Endodermal cell (in vitro differentiated cells): ENCODE results near the gene UBE2Q2. TPM values are rescaled to one million over a fixed set of nuclear protein-coding genes. Genes with fewer than 3 reads are reported as not detected.

Source experiments
- DNase-seq: peaks from one replicate; pipeline ENCODE4 v3.0.0-alpha.2; 2017
- H3K27ac ChIP-seq: 2 replicates; pipeline ENCODE4 v1.5.1; 2013; ENCODE audit warnings: mild to moderate bottlenecking, low read depth, low read length, moderate library complexity
- H3K27me3 ChIP-seq: 2 replicates; pipeline ENCODE4 v1.6.1; 2013; ENCODE audit warnings: mild to moderate bottlenecking, low read length, moderate library complexity; ENCODE audit not compliant: insufficient read depth, control insufficient read depth, poor library complexity, severe bottlenecking
- H3K36me3 ChIP-seq: 2 replicates; pipeline ENCODE4 v1.7.0; 2013; ENCODE audit warnings: mild to moderate bottlenecking, low read length, moderate library complexity; ENCODE audit not compliant: control insufficient read depth, insufficient read depth
- H3K4me1 ChIP-seq: one replicate; pipeline ENCODE4 v1.7.0; 2013; ENCODE audit warnings: low read length; ENCODE audit not compliant: control insufficient read depth, insufficient read depth
- H3K4me3 ChIP-seq: 2 replicates; pipeline ENCODE4 v1.5.1; 2013; ENCODE audit warnings: mild to moderate bottlenecking, low read length, moderate library complexity
- H3K9ac ChIP-seq: 2 replicates; pipeline ENCODE4 v1.6.1; 2013; ENCODE audit warnings: mild to moderate bottlenecking, low read length, moderate library complexity; ENCODE audit not compliant: poor library complexity, severe bottlenecking; ENCODE audit errors: extremely low read depth
- H3K9me3 ChIP-seq: 2 replicates; pipeline ENCODE4 v1.6.1; 2013; ENCODE audit warnings: mild to moderate bottlenecking, low read length, moderate library complexity; ENCODE audit not compliant: control insufficient read depth
- H3K27ac Mint-ChIP-seq: 2 replicates; pipeline ENCODE4 v1.8.0; 2020; ENCODE audit warnings: mixed read lengths
- H3K27me3 Mint-ChIP-seq: 2 replicates; pipeline ENCODE4 v1.8.0; 2021; ENCODE audit warnings: mild to moderate bottlenecking, mixed read lengths; ENCODE audit not compliant: insufficient read depth
- H3K36me3 Mint-ChIP-seq: 2 replicates; pipeline ENCODE4 v1.8.0; 2020; ENCODE audit warnings: low read depth, mixed read lengths
- H3K4me1 Mint-ChIP-seq: 2 replicates; pipeline ENCODE4 v1.8.0; 2020; ENCODE audit warnings: mixed read lengths
- H3K4me3 Mint-ChIP-seq: 2 replicates; pipeline ENCODE4 v1.8.0; 2020; ENCODE audit warnings: mild to moderate bottlenecking, moderate library complexity, mixed read lengths
- H3K9me3 Mint-ChIP-seq: 2 replicates; pipeline ENCODE4 v1.8.0; 2020; ENCODE audit warnings: mild to moderate bottlenecking, mixed read lengths
- CTCF ChIP-seq: fragments of 200-600 bp; sonication (generic); conservative IDR thresholded peaks from 2 replicates; pipeline ENCODE4 v1.5.0; 2021; ENCODE audit warnings: antibody characterized with exemption, mild to moderate bottlenecking
- WGBS, 2 experiments: methylation state at CpG; one replicate each; pipeline versions ENCODE4 v1.1.5 to v1.1.7; 2013; ENCODE audit warnings: missing lambda C conversion rate in 2 of 2, mixed read lengths in 1 of 2; ENCODE audit not compliant: insufficient coverage in 1 of 2, insufficient read length in 1 of 2; 5-methylcytosine and 5-hydroxymethylcytosine counted together
- total RNA-seq, 2 donors: library from RNA; stranded (reverse); fragmentation: NEBNext Ultra II Directional in 1 of 2; extraction: Animal tissue kit (Norgen Biotek cat#: 25700) in 1 of 2; gene quantifications; 2 replicates in 1 of 2; 3 replicates in 1 of 2; pipeline ENCODE4 v1.2.1, GENCODE V29; 2021

UBE2Q2 gene
- total RNA-seq, 2 donors from 2014 or later = 29.5 to 37.1 TPM

DNA sequence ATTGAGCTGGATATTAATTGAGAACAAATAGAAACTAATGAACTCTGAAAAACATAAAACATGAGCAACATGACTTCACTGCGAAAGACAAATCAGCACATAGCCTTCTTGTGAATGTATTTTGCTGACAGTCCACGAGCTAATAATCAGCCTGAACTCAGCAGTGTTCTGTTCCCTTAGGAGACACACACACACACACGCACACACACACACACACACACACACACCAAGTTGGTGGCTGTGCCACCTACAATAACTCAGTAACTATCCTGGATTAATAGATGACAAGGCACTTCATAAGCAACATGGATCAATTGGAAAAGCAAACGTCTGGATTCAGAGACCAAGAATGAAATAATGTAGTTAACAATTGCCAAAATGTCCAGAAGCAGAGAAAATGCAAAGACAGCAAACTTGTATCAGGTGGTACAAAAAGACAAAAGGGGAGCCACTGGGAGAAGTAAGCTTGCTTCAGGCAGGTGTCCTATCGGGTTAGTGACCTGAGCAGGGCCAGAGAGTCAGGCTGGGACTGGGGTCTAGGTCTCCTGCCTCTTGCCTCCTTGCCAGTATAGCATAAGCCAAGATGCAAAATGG lies 20.5 kb upstream of the UBE2Q2 start:
- Mint-ChIP-seq H3K27ac (peak overlapping the region; percentile 97), H3K27me3 (no peaks in the 10 kb centered on the region)
- no peak overlapping the region for H3K9ac ChIP-seq

DNA sequence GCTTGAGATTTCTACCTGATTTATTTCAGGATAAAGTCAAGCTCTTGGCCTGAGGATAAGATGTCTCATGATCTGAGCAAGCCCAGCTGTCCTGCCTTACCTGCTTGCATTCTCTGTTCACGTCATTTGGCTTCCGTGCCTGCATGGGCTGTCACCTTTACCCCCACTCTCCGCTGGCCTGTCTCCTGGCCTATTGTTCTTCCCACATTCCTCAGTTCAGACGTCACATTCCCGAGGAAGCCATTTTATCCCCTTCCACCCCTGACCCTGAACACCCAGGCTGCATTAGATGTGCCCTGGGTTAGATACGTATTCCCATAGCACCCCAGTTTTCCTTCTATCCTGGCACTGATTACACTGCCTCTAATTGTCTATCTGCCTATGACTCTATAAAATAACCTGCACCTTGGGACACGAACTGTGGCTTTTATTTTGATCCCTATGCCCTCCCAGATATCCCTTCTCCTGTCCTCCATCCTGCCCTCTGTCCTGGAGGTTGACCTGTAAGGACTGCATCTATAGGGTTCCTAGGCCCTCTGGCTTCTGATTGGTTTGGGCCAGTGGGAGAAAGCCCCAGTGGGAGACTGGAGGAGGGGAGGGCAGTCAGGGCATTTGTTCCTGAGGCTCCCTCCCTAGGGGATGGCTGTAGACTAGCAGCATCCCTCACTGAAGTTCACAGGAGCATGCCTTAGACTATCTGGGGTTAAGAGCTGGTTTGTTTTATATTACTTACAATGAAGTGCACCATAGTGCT lies 19.2 kb upstream of the UBE2Q2 start:
- no peak overlapping the region for H3K4me3 ChIP-seq
- H3K27me3 ChIP-seq = no peaks in the 10 kb centered on the region
- Mint-ChIP-seq H3K27ac (peak overlapping the region; percentile 97), H3K36me3 (no peaks in the 10 kb centered on the region), H3K9me3 (no peaks in the 10 kb centered on the region), H3K4me1 (peaks cover 15% of the 10 kb centered on the region), H3K27me3 (no peaks in the 10 kb centered on the region), H3K4me3 (peak overlapping the region; percentile 4)
- peak overlapping the region; percentile 20 for H3K27ac ChIP-seq
- peak overlapping the region; percentile 64 for H3K9ac ChIP-seq
- H3K4me1 ChIP-seq = peaks cover 17% of the 10 kb centered on the region
- H3K9me3 ChIP-seq = no peaks in the 10 kb centered on the region
- no peak for TF ChIP-seq CTCF
- peak; percentile 93 for DNase-seq
- 24 to 35% methylated on average over 5 to 7 of the region's 7 CpGs for WGBS, 2 experiments
- H3K36me3 ChIP-seq = no peaks in the 10 kb centered on the region

More for the DNA sequence above, 20.5 kb upstream of the UBE2Q2 start:
- Mint-ChIP-seq H3K9me3 (no peaks in the 10 kb centered on the region), H3K4me3 (no peak overlapping the region), H3K4me1 (peaks cover 15% of the 10 kb centered on the region), H3K36me3 (no peaks in the 10 kb centered on the region)
- TF ChIP-seq CTCF = no peak
- peaks cover 17% of the 10 kb centered on the region for H3K4me1 ChIP-seq
- H3K27ac ChIP-seq = no peak overlapping the region
- no peaks in the 10 kb centered on the region for H3K36me3 ChIP-seq
- no peak for DNase-seq
- H3K4me3 ChIP-seq = no peak overlapping the region
- H3K9me3 ChIP-seq = no peaks in the 10 kb centered on the region
- WGBS, 2 experiments = 85 to 100% methylated on average over 2 to 5 of the region's 5 CpGs
- H3K27me3 ChIP-seq = no peaks in the 10 kb centered on the region

DNA sequence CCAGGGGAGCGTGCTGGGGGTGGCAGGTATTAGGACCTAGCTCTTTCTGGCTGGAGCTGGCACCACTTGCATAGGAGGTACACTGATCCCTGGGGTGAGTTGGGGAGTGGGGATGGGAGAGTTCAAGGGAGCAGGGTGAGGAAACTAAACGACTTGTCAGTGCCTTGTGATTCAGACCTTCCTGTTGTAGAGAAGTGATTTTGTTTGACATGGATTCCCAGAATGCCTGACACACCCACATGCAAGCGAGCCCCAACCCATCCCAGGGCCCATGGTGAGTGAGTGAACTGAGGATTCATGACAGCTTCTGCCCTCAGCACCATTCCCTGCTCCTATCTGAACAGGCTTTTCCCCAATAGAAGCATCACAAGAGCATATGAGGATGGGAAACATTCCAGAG lies 15.6 kb upstream of the UBE2Q2 start:
- no peak for DNase-seq
- H3K4me1 Mint-ChIP-seq = peaks cover 34% of the 10 kb centered on the region
- 57 to 83% methylated on average over 2 to 3 of the region's 3 CpGs for WGBS, 2 experiments
- no peak for TF ChIP-seq CTCF
- no peaks in the 10 kb centered on the region for H3K9me3 Mint-ChIP-seq
- no peaks in the 10 kb centered on the region for H3K27me3 Mint-ChIP-seq
- peaks cover 24% of the 10 kb centered on the region for H3K4me1 ChIP-seq
- no peaks in the 10 kb centered on the region for H3K36me3 Mint-ChIP-seq
- no peaks in the 10 kb centered on the region for H3K27me3 ChIP-seq
- H3K27ac Mint-ChIP-seq = no peak overlapping the region
- no peaks in the 10 kb centered on the region for H3K36me3 ChIP-seq
- H3K27ac ChIP-seq = no peak overlapping the region
- H3K9me3 ChIP-seq = no peaks in the 10 kb centered on the region
- no peak overlapping the region for H3K4me3 Mint-ChIP-seq
- H3K4me3 ChIP-seq = no peak overlapping the region
- H3K9ac ChIP-seq = no peak overlapping the region
